SU-DHL-6 (cell line): Measurements from ENCODE around the gene PDE1C.

Experiments used
- H2AFZ ChIP-seq: fragments of 200-600 bp; sonication (generic); 2 replicates; pipeline ENCODE4 v1.6.1; 2014; ENCODE audit warnings: low read depth, mild to moderate bottlenecking, moderate library complexity, mixed read lengths, antibody characterized with exemption, low read length; ENCODE audit not compliant: severe bottlenecking
- H3F3A ChIP-seq: fragments of 200-600 bp; shearing (Covaris generic); 2 replicates; pipeline ENCODE4 v1.6.0; 2016; ENCODE audit warnings: antibody characterized with exemption, mild to moderate bottlenecking; ENCODE audit not compliant: insufficient read depth
- H3K27ac ChIP-seq: fragments of 200-600 bp; sonication (generic); 2 replicates; pipeline ENCODE4 v1.5.1; 2016; ENCODE audit warnings: low read depth, mild to moderate bottlenecking, low read length, moderate library complexity, mixed read lengths
- H3K27me3 ChIP-seq: fragments of 200-600 bp; sonication (generic), shearing (Covaris generic); 2 replicates; pipeline ENCODE4 v1.6.0; 2014; ENCODE audit warnings: mild to moderate bottlenecking, low read length
- H3K36me3 ChIP-seq: fragments of 200-600 bp; sonication (generic); 2 replicates; pipeline ENCODE4 v1.6.1; 2014; ENCODE audit warnings: mild to moderate bottlenecking, low read length, mixed read lengths
- H3K4me2 ChIP-seq: fragments of 300-600, 200-600 bp; shearing (Covaris generic), sonication (generic); 2 replicates; pipeline ENCODE4 v1.6.0; 2014; ENCODE audit warnings: low read length, low read depth, mild to moderate bottlenecking; ENCODE audit not compliant: poor library complexity, severe bottlenecking
- H3K4me3 ChIP-seq: fragments of 200-600 bp; sonication (generic); 2 replicates; pipeline ENCODE4 v1.5.1; 2014; ENCODE audit warnings: antibody characterized with exemption, low read length, mild to moderate bottlenecking, mixed read lengths; ENCODE audit not compliant: insufficient read depth, poor library complexity, severe bottlenecking
- H3K79me2 ChIP-seq: fragments of 200-600 bp; sonication (generic); 2 replicates; pipeline ENCODE4 v1.6.1; 2014; ENCODE audit warnings: mild to moderate bottlenecking, low read length, moderate library complexity; ENCODE audit not compliant: insufficient read depth
- H3K9ac ChIP-seq: fragments of 200-600 bp; sonication (generic); 2 replicates; pipeline ENCODE4 v1.7.0; 2014; ENCODE audit warnings: mild to moderate bottlenecking, low read length
- H3K9me2 ChIP-seq: fragments of 200-600 bp; sonication (generic); replicated peaks from 2 replicates; pipeline ENCODE4 v1.6.1; 2014; ENCODE audit warnings: low read length; ENCODE audit not compliant: insufficient read depth
- H3K9me3 ChIP-seq: fragments of 200-600 bp; sonication (generic); 2 replicates; pipeline ENCODE4 v1.6.1; 2014; ENCODE audit warnings: low read length, mixed read lengths; ENCODE audit not compliant: insufficient read depth
- H4K20me1 ChIP-seq: fragments of 200-600 bp; sonication (generic); 2 replicates; pipeline ENCODE4 v1.6.1; 2014; ENCODE audit warnings: low read depth, mild to moderate bottlenecking, antibody characterized with exemption, low read length, moderate library complexity, mixed read lengths
- CTCF ChIP-seq: fragments of 200-600 bp; sonication (generic); IDR thresholded peaks from one replicate; pipeline ENCODE4 v1.5.1; 2017; ENCODE audit warnings: antibody characterized with exemption, mild to moderate bottlenecking, low read length, moderate library complexity; ENCODE audit not compliant: insufficient read depth, poor library complexity, severe bottlenecking
- EZH2phosphoT487 ChIP-seq: fragments of 200-600 bp; sonication (generic), shearing (Covaris generic); conservative IDR thresholded peaks from 2 replicates; pipeline ENCODE4 v1.6.1; 2018; ENCODE audit warnings: mild to moderate bottlenecking, antibody characterized with exemption, low read length, moderate library complexity, mixed read lengths

Gene PDE1C

DNA sequence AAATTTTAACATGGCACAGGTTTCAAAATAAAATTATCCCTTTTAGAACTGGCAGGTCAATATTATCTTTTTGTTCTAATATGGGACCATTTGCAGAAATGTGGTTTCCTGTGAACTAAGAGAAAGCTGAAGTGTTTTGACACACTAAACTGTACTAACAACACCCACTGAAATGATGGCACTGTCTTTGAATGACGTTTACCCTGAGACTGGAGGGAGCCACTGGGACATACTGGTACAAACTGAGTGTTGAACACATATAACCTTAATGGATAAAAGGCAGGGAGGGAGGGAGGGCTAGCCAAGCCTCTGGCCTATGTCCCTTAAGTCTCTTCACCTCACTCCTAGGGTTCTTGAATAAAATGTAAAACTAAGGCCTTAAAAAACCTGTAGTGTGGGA, 95.9 kb downstream of the PDE1C start:
- no peak overlapping the region for H3K27ac ChIP-seq
- H3F3A ChIP-seq, result no peaks in the 10 kb centered on the region
- no peaks in the 10 kb centered on the region for H3K79me2 ChIP-seq
- no peak overlapping the region for H3K4me2 ChIP-seq
- H3K9ac ChIP-seq, result no peak overlapping the region
- H3K27me3 ChIP-seq, result no peaks in the 10 kb centered on the region
- no peaks in the 10 kb centered on the region for H3K9me2 ChIP-seq
- H4K20me1 ChIP-seq, result no peaks in the 10 kb centered on the region
- H3K9me3 ChIP-seq, result 0 out of 2 replicates have a peak, but pooled peaks cover 6% of the 10 kb centered on the region
- no peak overlapping the region for H2AFZ ChIP-seq
- TF ChIP-seq CTCF, result no peak
- no peak for TF ChIP-seq EZH2phosphoT487
- no peak overlapping the region for H3K4me3 ChIP-seq
- no peaks in the 10 kb centered on the region for H3K36me3 ChIP-seq

DNA sequence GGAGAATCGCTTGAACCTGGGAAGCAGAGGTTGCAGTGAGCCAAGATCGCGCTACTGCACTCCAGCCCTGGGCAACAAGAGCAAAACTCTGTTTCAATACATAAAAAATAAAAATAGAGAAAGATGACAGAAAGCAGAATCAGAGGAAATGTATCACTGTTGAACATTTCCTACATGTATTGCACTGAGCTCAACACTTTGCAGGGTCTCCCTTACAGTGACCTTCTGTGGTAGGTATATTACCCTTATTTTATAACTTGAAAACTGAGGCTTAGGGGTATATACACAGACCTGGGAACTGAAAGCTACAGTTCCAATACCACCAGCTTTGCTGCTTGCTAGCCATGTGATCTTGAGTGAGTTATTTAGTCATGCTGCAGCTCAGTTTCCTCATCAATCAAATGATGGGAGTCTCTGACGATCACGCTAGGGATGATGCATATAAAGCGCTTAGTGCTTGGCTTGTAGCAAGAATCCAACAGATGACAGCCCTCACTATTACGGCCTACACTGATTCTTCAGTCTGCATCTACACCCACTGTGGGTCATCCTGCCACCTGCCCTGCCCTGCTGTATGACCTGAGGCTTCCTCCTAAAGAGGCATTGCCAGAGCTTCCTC, 99.0 kb downstream of the PDE1C start:
- no peaks in the 10 kb centered on the region for H3K27me3 ChIP-seq
- no peaks in the 10 kb centered on the region for H3K79me2 ChIP-seq
- H3K9me2 ChIP-seq, result no peaks in the 10 kb centered on the region
- H2AFZ ChIP-seq, result no peak overlapping the region
- H3K9me3 ChIP-seq, result 0 out of 2 replicates have a peak, but pooled peaks cover 5% of the 10 kb centered on the region
- H3K36me3 ChIP-seq, result no peaks in the 10 kb centered on the region
- H3K4me2 ChIP-seq, result no peak overlapping the region
- no peak for TF ChIP-seq CTCF
- no peak for TF ChIP-seq EZH2phosphoT487
- no peak overlapping the region for H3K27ac ChIP-seq
- no peak overlapping the region for H3K4me3 ChIP-seq
- no peaks in the 10 kb centered on the region for H3F3A ChIP-seq
- H4K20me1 ChIP-seq, result no peaks in the 10 kb centered on the region
- no peak overlapping the region for H3K9ac ChIP-seq

GRCh38 chr7:31970501-31970900, 99.7 kb downstream of the PDE1C start:
- H3K9me3 ChIP-seq, result no peaks in the 10 kb centered on the region
- H2AFZ ChIP-seq, result no peak overlapping the region
- no peak overlapping the region for H3K9ac ChIP-seq
- no peaks in the 10 kb centered on the region for H3F3A ChIP-seq
- no peak overlapping the region for H3K27ac ChIP-seq
- H3K79me2 ChIP-seq, result no peaks in the 10 kb centered on the region
- TF ChIP-seq EZH2phosphoT487 (no peak), CTCF (no peak)
- H3K4me3 ChIP-seq, result no peak overlapping the region
- no peaks in the 10 kb centered on the region for H3K36me3 ChIP-seq
- no peaks in the 10 kb centered on the region for H3K27me3 ChIP-seq
- no peaks in the 10 kb centered on the region for H4K20me1 ChIP-seq
- no peaks in the 10 kb centered on the region for H3K9me2 ChIP-seq
- no peak overlapping the region for H3K4me2 ChIP-seq
